Measurements from ENCODE around the gene AQP1.

The AQP1 gene

GRCh38 chr7:30938435-30939316, 27.0 kb downstream of the AQP1 start:
- DNase-seq = peak; percentile 74

GRCh38 chr7:30941582-30942323, 30.1 kb downstream of the AQP1 start:
- DNase-seq = no peak

GRCh38 chr7:30950197-30950596, 38.5 kb downstream of the AQP1 start:
- DNase-seq = no peak

GRCh38 chr7:30954914-30955313, 43.3 kb downstream of the AQP1 start:
- no peak for DNase-seq

- no peak for DNase-seq
Observed at GRCh38 chr7:30956704-30957103, 45.1 kb downstream of the AQP1 start.

- no peak for DNase-seq
Observed at GRCh38 chr7:30963842-30964241, 52.2 kb downstream of the AQP1 start, which contains the start of gene GHRHR. Gene GHRHR (plus strand): TSS chr7:30963953. CDS start chr7:30964069, 116 bp downstream.

GRCh38 chr7:30965372-30965771, 53.7 kb downstream of the AQP1 start:
- no peak for DNase-seq

GRCh38 chr7:30965883-30966282, 54.2 kb downstream of the AQP1 start:
- no peak for DNase-seq

GRCh38 chr7:30968294-30968693, 56.6 kb downstream of the AQP1 start:
- no peak for DNase-seq

- no peak for DNase-seq
Observed at GRCh38 chr7:30968747-30969603, 57.3 kb downstream of the AQP1 start.

GRCh38 chr7:30969604-30969970, 57.9 kb downstream of the AQP1 start:
- no peak for DNase-seq

- DNase-seq = no peak
Observed at GRCh38 chr7:30970074-30970473, 58.4 kb downstream of the AQP1 start.

- no peak for DNase-seq
Observed at GRCh38 chr7:30970594-30971094, 59.0 kb downstream of the AQP1 start.

- no peak for DNase-seq
Observed at GRCh38 chr7:30971440-30971839, 59.8 kb downstream of the AQP1 start.

GRCh38 chr7:30971840-30972563, 60.3 kb downstream of the AQP1 start:
- DNase-seq = no peak

- no peak for DNase-seq
Observed at GRCh38 chr7:30973292-30973691, 61.6 kb downstream of the AQP1 start.

- DNase-seq = no peak
Observed at GRCh38 chr7:30973791-30974604, 62.3 kb downstream of the AQP1 start.

GRCh38 chr7:30974605-30975255, 63.1 kb downstream of the AQP1 start:
- DNase-seq = peak; percentile 49

Data from activated CD4-positive, CD25-positive, alpha-beta regulatory T cell treated with anti-CD3 and anti-CD28 coated beads, Interleukin-2, amount 50 U/mL, for 72 hours (primary cell).